Skeletal muscle tissue (tissue), 4 donors: ENCODE data around the gene E2F1. TPM values are rescaled to one million over a fixed set of nuclear protein-coding genes. Genes with fewer than 3 reads are reported as not detected.

Source experiments
- H3K27ac ChIP-seq: one replicate; pipeline ENCODE4 v1.7.0; 2013; ENCODE audit warnings: mild to moderate bottlenecking, low read depth, low read length, inconsistent platforms
- H3K27me3 ChIP-seq, 3 donors: one replicate each; pipeline ENCODE4 v1.7.0; 2013; ENCODE audit warnings: low read length in 3 of 3; ENCODE audit not compliant: control insufficient read depth in 3 of 3, insufficient read depth in 3 of 3
- H3K36me3 ChIP-seq, 3 donors: one replicate each; pipeline ENCODE4 v1.7.0; 2013; ENCODE audit warnings: low read length in 3 of 3; ENCODE audit not compliant: control insufficient read depth in 3 of 3, insufficient read depth in 3 of 3
- H3K4me1 ChIP-seq, 3 donors: one replicate each; pipeline ENCODE4 v1.7.0; 2013; ENCODE audit warnings: low read length in 3 of 3, mild to moderate bottlenecking in 3 of 3; ENCODE audit not compliant: control insufficient read depth in 3 of 3, insufficient read depth in 3 of 3
- H3K4me3 ChIP-seq, 3 donors: one replicate each; pipeline ENCODE4 v1.7.0; 2013; ENCODE audit warnings: low read length in 3 of 3
- H3K9ac ChIP-seq, 3 donors: one replicate each; pipeline ENCODE4 v1.7.0; 2013; ENCODE audit warnings: low read length in 3 of 3, mild to moderate bottlenecking in 3 of 3, moderate library complexity in 2 of 3, low read depth in 1 of 3
- H3K9me3 ChIP-seq, 3 donors: one replicate each; pipeline ENCODE4 v1.7.0; 2013; ENCODE audit warnings: low read length in 3 of 3; ENCODE audit not compliant: control insufficient read depth in 3 of 3
- total RNA-seq: library from RNA; depleted of rRNA; stranded (reverse); fragments of >200 nt; gene quantifications from one replicate; pipeline ENCODE4 v1.2.3, GENCODE V29; 2014
- donor health status: Osteomylitis.

Gene E2F1
- total RNA-seq, 1 donor from 2014 or later = 5.2 TPM

DNA sequence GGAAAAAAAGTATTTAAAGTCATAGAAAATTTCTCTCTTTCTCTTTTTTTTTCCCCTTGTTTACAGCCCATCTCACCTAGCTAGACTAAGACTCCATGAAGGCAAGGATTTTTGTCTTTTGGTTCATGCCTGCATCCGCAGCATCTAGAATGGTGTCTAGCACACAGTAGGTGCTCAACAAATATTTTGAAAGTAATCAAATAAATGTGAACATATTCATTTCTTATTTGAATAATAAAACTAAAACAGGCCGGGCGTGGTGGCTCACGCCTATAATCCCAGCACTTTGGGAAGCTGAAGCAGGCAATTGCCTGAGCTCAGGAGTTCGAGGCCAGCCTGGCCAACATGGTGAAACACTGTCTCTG is 40.9 kb upstream of the E2F1 start:
- H3K9ac ChIP-seq = no peak overlapping the region
- H3K27me3 ChIP-seq = no peaks in the 10 kb centered on the region
- no peaks in the 10 kb centered on the region for H3K9me3 ChIP-seq
- H3K27ac ChIP-seq = no peak overlapping the region
- H3K36me3 ChIP-seq = no peaks in the 10 kb centered on the region
- peaks cover 4 to 5% (median 5%) of the 10 kb centered on the region in 3 donors for H3K4me1 ChIP-seq
- H3K4me3 ChIP-seq = no peak overlapping the region

DNA sequence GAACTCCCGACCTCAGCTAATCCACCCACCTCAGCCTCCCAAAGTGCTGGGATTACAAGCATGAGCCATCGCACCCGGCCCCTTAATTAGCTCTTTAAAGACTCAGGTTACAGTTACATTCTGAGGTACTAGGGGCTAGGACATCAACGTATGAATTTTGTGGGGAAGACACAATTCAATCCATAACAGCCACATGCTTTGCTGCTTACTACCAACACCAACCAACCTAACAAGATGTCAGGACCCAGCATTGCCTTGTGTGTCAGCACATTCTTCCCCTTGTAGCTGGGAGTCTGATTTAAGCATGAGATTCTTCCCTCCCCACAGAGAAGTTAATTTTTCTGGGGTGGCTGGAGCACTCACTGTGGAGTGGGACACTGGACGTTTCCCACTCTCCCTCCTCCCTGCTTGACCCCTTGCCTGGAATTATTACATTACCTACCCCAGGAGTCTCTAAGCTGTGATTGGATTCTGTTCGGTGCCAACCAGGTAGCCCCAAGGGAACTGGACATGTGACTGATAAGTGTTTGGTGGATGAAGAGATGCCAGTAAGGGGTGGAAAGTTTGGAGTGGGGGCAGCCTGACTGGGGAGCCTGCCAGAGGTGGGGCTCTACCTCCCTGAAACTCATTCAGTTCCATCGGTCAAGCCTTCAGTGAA is 39.6 kb upstream of the E2F1 start:
- Histone ChIP-seq H3K4me1 (peaks cover 0 to 2% (median 0%) of the 10 kb centered on the region in 3 donors), H3K9me3 (no peaks in the 10 kb centered on the region), H3K36me3 (no peaks in the 10 kb centered on the region), H3K27ac (no peak overlapping the region), H3K27me3 (no peaks in the 10 kb centered on the region), H3K9ac (no peak overlapping the region), H3K4me3 (no peak overlapping the region)

DNA sequence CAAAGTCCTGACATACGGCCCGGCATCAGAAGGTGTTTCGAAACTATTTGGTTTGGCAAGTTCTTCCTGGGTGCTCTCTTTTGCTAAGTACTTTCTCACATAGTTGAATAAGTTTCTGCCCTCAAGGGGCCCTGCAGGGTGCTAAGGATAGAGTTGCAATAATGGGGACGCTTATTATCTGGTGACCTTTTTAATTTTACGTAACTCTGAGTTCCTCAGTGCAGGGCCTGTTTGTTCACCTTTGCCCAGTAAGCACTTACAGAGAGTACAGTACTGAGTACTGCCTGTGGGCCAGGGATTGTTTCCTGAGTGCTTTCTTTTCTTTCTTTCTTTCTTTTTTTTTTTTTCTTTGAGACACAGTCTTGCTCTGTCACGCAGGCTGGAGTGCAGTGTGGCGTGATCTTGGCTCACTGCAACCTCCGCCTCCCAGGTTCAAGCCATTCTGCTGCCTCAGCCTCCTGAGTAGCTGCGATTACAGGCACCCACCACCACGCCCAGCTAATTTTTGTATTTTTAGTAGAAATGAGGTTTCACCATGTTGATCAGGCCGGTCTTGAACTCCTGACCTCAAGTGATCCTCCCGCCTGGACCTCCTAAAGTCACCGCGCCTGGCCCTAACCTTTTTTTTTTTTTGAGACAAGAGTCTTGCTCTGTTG is 38.4 kb upstream of the E2F1 start:
- Histone ChIP-seq H3K9ac (no peak overlapping the region), H3K27me3 (no peaks in the 10 kb centered on the region), H3K4me3 (no peak overlapping the region), H3K9me3 (no peaks in the 10 kb centered on the region), H3K36me3 (peaks cover 0 to 2% (median 0%) of the 10 kb centered on the region in 3 donors), H3K27ac (no peak overlapping the region), H3K4me1 (peaks cover 4 to 9% (median 6%) of the 10 kb centered on the region in 3 donors)

DNA sequence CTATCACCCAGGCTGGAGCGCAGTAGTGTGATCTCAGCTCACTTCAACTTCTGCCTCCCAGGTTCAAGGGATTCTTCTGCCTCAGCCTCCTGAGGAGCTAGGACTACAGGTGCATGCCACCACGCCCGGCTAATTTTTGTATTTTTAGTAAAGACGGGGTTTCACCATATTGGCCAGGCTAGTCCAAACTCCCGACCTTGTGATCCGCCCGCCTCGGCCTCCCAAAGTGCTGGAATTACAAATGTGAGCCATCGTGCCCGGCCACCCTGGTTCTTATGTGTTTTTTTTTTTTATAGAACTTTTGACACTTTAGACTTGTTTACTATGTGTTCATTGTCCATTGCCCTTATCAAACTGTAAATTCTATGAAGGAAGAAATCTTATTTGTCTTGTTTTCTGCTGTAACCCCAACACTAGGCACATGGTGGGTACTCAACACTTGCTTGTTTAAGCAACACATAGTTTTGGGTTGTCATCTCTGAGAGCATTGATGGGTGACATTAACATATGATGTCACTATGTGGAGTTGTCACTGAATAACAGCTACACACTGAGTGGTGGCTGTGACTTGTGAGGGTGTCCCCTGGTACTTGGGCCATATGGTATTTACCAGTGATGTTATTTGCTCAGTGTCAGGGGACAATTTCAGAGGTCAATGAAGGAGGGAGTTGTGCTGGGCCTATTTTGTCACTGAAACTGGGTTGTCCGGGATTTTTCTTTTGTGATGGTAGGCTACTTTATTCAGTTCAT is 35.4 kb upstream of the E2F1 start:
- H3K9me3 ChIP-seq = no peaks in the 10 kb centered on the region
- no peak overlapping the region for H3K9ac ChIP-seq
- H3K4me3 ChIP-seq = no peak overlapping the region
- no peaks in the 10 kb centered on the region for H3K27me3 ChIP-seq
- peaks cover 0 to 2% (median 0%) of the 10 kb centered on the region in 3 donors for H3K36me3 ChIP-seq
- peaks cover 10 to 15% (median 12%) of the 10 kb centered on the region in 3 donors for H3K4me1 ChIP-seq
- no peak overlapping the region for H3K27ac ChIP-seq

DNA sequence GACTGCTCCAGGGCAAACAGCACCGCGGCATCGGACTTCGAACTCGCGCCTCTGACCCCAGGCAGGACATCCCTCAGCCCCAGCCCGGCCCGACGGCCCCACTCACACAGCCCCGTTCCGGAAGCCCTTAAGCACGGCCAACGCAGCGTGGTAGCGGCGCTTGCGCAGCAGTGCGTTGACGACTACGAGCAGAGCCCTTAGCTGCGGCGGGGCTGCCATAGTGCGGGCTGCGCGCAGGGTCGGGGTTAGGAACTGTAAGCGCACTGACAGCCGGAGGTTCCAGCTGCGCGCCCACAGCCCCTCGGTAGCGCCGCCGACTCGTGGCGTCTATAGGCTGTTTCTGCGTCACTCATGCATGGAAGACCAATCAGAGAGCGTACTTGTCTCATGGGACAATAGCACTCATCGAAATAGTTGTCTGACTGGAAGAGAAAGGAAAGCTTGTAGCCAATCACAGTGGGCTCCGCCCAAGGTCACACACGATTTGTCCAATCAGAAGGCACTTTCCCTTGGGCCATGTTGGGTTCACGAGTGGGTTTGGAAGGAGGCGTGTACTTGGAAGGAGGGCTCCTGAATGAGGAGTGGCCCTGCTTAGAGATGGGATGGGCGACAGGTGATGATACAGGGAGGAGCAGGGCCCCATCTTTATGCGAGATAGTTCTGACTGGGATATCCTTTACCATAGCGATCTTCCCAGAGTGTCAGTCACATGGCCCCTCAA is 34.0 kb upstream of the E2F1 start, which contains the start of gene PXMP4:
Gene PXMP4 (minus strand): TSS at position 322 of the 721 bp plus-strand sequence. CDS start 103 bp downstream, at position 219.
- Histone ChIP-seq H3K9ac (peak within 1 kb of the TSS; percentile 89 to 98 (median 93)), H3K9me3 (no peaks in the 10 kb centered on the region), H3K27ac (peak within 1 kb of the TSS; percentile 63), H3K4me3 (peak within 1 kb of the TSS; percentile 92 to 99 (median 99)), H3K27me3 (no peaks in the 10 kb centered on the region), H3K4me1 (peaks cover 10 to 15% (median 12%) of the 10 kb centered on the region in 3 donors), H3K36me3 (peaks cover 0 to 2% (median 0%) of the 10 kb centered on the region in 3 donors)

DNA sequence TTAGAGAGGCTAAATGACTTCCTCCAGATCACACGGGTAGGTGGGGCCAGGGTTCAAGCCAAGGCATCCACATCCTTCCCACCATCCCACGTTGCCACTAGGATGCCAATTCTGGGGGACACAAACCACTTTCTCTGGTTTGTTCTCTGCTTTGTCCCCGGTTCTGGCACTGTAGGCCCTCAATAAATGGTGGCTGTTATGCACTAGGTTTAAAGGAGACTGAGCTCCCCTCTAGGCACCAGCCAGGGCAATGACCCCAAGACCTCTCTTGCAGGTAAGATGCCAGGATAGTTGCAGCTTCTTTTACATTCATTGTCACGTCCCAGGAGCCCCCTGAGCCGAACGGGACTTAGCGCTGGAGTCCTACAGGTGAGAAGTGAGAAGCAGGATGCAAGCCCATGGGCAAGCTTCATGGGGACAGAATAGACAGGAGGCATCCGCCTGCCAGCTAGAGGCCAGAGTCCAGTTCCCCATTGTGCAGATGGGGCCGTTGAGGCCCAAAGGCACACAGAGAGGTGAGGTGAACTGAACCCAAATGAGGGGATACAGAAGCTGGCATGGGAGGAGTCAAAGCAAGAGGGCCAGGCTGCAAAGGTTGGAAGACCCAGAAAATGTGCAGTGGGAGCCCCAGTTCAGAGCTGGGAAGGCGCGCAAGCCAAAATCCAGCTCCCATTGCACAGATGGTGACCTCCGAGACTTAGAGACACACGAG is 33.2 kb upstream of the E2F1 start:
- Histone ChIP-seq H3K27me3 (no peaks in the 10 kb centered on the region), H3K4me3 (peak overlapping the region; percentile 92 to 99 (median 99)), H3K36me3 (peaks cover 3 to 5% (median 4%) of the 10 kb centered on the region in 3 donors), H3K9ac (peak overlapping the region; percentile 89 to 98 (median 93)), H3K4me1 (peaks cover 10 to 15% (median 12%) of the 10 kb centered on the region in 3 donors), H3K9me3 (no peaks in the 10 kb centered on the region), H3K27ac (peak overlapping the region; percentile 63)

DNA sequence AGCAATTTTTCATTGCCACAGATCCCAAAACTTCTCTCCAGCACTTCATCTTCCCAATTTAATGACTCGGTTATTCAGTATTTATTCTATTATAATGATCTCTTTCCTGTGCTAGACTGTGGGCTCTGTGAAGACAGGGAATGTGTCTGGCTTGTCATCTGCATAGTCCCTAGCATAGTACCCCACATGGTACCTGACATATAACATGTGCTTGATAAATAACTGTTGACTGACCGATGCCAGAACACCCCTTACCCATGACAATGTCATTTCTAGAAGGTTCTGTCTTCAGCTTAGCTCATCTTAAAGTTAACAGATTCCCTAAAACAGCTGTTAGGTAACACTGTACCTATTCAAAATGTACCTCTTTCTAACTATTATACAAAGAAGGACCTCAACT is 30.3 kb upstream of the E2F1 start:
- peaks cover 20 to 28% (median 27%) of the 10 kb centered on the region in 3 donors for H3K36me3 ChIP-seq
- H3K9me3 ChIP-seq = no peaks in the 10 kb centered on the region
- no peaks in the 10 kb centered on the region for H3K27me3 ChIP-seq
- no peak overlapping the region for H3K4me3 ChIP-seq
- no peak overlapping the region for H3K9ac ChIP-seq
- peaks cover 10 to 15% (median 12%) of the 10 kb centered on the region in 3 donors for H3K4me1 ChIP-seq
- H3K27ac ChIP-seq = no peak overlapping the region

DNA sequence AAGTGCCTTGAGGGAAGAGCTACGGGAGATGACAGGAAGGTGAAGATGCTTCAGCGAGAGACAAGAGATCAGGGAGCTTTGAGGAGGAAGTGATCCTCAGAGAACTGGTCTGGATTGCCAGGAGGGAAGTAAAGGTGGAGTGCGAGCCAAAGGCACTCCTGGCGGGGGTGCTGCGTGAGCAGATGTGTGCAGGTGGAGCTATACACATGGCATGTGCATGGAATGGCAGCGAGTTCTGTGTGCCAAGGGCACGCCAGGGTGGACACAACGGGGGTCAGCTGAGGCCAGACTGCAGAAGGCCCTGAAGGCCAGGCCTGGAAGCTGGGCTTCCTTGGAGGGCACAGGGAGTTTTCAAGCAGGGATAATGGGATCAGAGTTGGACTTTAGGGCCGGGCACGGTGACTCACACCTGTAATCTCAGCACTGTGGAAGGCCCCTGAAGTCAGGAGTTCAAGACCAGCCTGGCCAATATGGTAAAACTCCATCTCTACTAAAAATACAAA is 27.7 kb upstream of the E2F1 start:
- H3K27me3 ChIP-seq = no peaks in the 10 kb centered on the region
- no peak overlapping the region for H3K9ac ChIP-seq
- peaks cover 28 to 37% (median 37%) of the 10 kb centered on the region in 3 donors for H3K36me3 ChIP-seq
- no peak overlapping the region for H3K27ac ChIP-seq
- no peaks in the 10 kb centered on the region for H3K9me3 ChIP-seq
- no peaks in the 10 kb centered on the region for H3K4me1 ChIP-seq
- H3K4me3 ChIP-seq = no peak overlapping the region

DNA sequence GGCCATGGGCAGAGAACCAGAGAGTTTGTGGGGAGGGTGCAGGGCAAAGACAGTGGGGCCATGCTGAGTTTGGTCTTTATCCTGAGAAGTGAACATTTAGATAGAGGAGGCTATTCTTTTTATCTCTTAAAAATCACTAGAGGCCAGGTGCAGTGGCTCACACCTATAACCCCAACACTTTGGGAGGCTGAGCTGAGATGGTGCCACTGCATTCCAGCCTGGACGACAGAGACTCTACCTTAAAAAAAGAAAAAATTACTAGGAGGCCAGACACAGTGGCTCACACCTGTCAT is 25.2 kb upstream of the E2F1 start:
- no peak overlapping the region for H3K9ac ChIP-seq
- peaks cover 35 to 48% (median 45%) of the 10 kb centered on the region in 3 donors for H3K36me3 ChIP-seq
- no peak overlapping the region for H3K4me3 ChIP-seq
- no peaks in the 10 kb centered on the region for H3K4me1 ChIP-seq
- no peaks in the 10 kb centered on the region for H3K9me3 ChIP-seq
- H3K27ac ChIP-seq = no peak overlapping the region
- no peaks in the 10 kb centered on the region for H3K27me3 ChIP-seq
